H54 (cell line): ENCODE measurements around the gene CBFA2T3.
"Not testable (repeated sequence)": the region's sequence is repeated elsewhere in the genome, so short reads cannot be mapped to it uniquely, and the experiment has no call there.

Experiments
- DNase-seq: peaks from one replicate; pipeline ENCODE4 v3.0.0; 2011; ENCODE audit warnings: low spot score, mixed read lengths; ENCODE audit not compliant: insufficient read length
- FAIRE-seq: peaks from 3 replicates; lab custom pipeline; 2011; peaks lifted over from hg19 to GRCh38; lab: Jason Lieb, UNC
- POLR2A ChIP-seq: IDR thresholded peaks from 2 replicates; pipeline ENCODE4 v1.6.1; 2011; ENCODE audit warnings: low read depth, mild to moderate bottlenecking, low read length

Gene CBFA2T3

GRCh38 chr16:89017543-89018281 is 40.7 kb upstream of the CBFA2T3 start:
- no peak for TF ChIP-seq POLR2A
- no peak for FAIRE-seq
- DNase-seq, result no peak

- not testable (repeated sequence) for DNase-seq
Observed at GRCh38 chr16:89016561-89016960, 39.6 kb upstream of the CBFA2T3 start.

GRCh38 chr16:89015271-89015859 is 38.4 kb upstream of the CBFA2T3 start:
- TF ChIP-seq POLR2A, result no peak
- DNase-seq (no peak), FAIRE-seq (no peak)

More at GRCh38 chr16:89016561-89016960, 39.6 kb upstream of the CBFA2T3 start:
- not testable (repeated sequence) for FAIRE-seq

GRCh38 chr16:89014403-89015230 is 37.6 kb upstream of the CBFA2T3 start:
- TF ChIP-seq POLR2A, result no peak
- FAIRE-seq (no peak), DNase-seq (no peak)

- FAIRE-seq (no peak), DNase-seq (no peak)
- no peak for TF ChIP-seq POLR2A
Observed at GRCh38 chr16:89013692-89014402, 36.8 kb upstream of the CBFA2T3 start.

- FAIRE-seq, result no peak
Observed at GRCh38 chr16:89013111-89013510, 36.1 kb upstream of the CBFA2T3 start.

GRCh38 chr16:89012622-89012995 is 35.6 kb upstream of the CBFA2T3 start:
- DNase-seq, result no peak
- no peak for TF ChIP-seq POLR2A
- FAIRE-seq, result no peak

More at GRCh38 chr16:89013111-89013510, 36.1 kb upstream of the CBFA2T3 start:
- no peak for DNase-seq
- TF ChIP-seq POLR2A, result no peak

GRCh38 chr16:89011909-89012621 is 35.1 kb upstream of the CBFA2T3 start:
- no peak for DNase-seq
- FAIRE-seq, result no peak
- no peak for TF ChIP-seq POLR2A

- TF ChIP-seq POLR2A, result no peak
- no peak for FAIRE-seq
- DNase-seq, result no peak
Observed at GRCh38 chr16:89010210-89010925, 33.4 kb upstream of the CBFA2T3 start.

- no peak for TF ChIP-seq POLR2A
- DNase-seq (no peak), FAIRE-seq (no peak)
Observed at GRCh38 chr16:89009343-89010209, 32.6 kb upstream of the CBFA2T3 start.

- not testable (repeated sequence) for DNase-seq, FAIRE-seq
Observed at GRCh38 chr16:89008796-89009195, 31.8 kb upstream of the CBFA2T3 start.
